MG63 (cell line): ENCODE results near the gene SEPTIN3. TPM values are rescaled to one million over a fixed set of nuclear protein-coding genes. Genes with fewer than 3 reads are reported as not detected.

Experiments used
- DNase-seq: peaks from one replicate; pipeline ENCODE4 v3.0.0-alpha.2; 2020
- H3K27me3 ChIP-seq: fragments of 250-450 bp; sonication (Bioruptor Pico); 2 replicates; pipeline ENCODE4 v1.5.1; 2020; ENCODE audit warnings: mild to moderate bottlenecking, moderate library complexity
- H3K36me3 ChIP-seq: fragments of 250-450 bp; sonication (Bioruptor Pico); 2 replicates; pipeline ENCODE4 v1.5.1; 2020; ENCODE audit warnings: mild to moderate bottlenecking, moderate library complexity
- H3K4me3 ChIP-seq: fragments of 250-450 bp; sonication (Bioruptor Pico); 2 replicates; pipeline ENCODE4 v1.5.1; 2020; ENCODE audit warnings: mild to moderate bottlenecking, moderate library complexity
- H3K9me3 ChIP-seq: fragments of 250-450 bp; sonication (Bioruptor Pico); 2 replicates; pipeline ENCODE4 v1.5.1; 2020; ENCODE audit warnings: mild to moderate bottlenecking, moderate library complexity
- total RNA-seq: library from RNA; depleted of rRNA; stranded (reverse); fragments of >200 nt; shearing (Covaris generic); gene quantifications from 2 replicates; pipeline ENCODE4 v1.2.3, GENCODE V29; 2014; ENCODE audit warnings: low replicate concordance; rRNA removed

The SEPTIN3 gene
- 0.43 and 3.5 TPM in 2 replicates for total RNA-seq

GRCh38 chr22:41969110-41969646 is at the start of gene SEPTIN3:
SEPTIN3 (plus strand) TSS chr22:41969443; CDS start chr22:41971493, 2,050 bp downstream.
- no peak for DNase-seq
- Histone ChIP-seq H3K27me3 (peaks cover 8% of the 10 kb centered on the region), H3K9me3 (no peaks in the 10 kb centered on the region), H3K4me3 (no peak within 1 kb of the TSS), H3K36me3 (no peaks in the 10 kb centered on the region)

GRCh38 chr22:41920271-41920976 is 48.8 kb upstream of the SEPTIN3 start:
- H3K36me3 ChIP-seq: no peaks in the 10 kb centered on the region
- no peak for DNase-seq
- H3K9me3 ChIP-seq: no peaks in the 10 kb centered on the region
- H3K4me3 ChIP-seq: no peak overlapping the region
- H3K27me3 ChIP-seq: peaks cover 8% of the 10 kb centered on the region

GRCh38 chr22:41922328-41922727 is 46.9 kb upstream of the SEPTIN3 start:
- H3K27me3 ChIP-seq: no peaks in the 10 kb centered on the region
- no peak overlapping the region for H3K4me3 ChIP-seq
- no peak for DNase-seq
- no peaks in the 10 kb centered on the region for H3K9me3 ChIP-seq
- no peaks in the 10 kb centered on the region for H3K36me3 ChIP-seq

- Histone ChIP-seq H3K4me3 (no peak overlapping the region), H3K36me3 (no peaks in the 10 kb centered on the region), H3K27me3 (no peaks in the 10 kb centered on the region), H3K9me3 (no peaks in the 10 kb centered on the region)
- no peak for DNase-seq
Measured at GRCh38 chr22:41922940-41923594, 46.2 kb upstream of the SEPTIN3 start.

GRCh38 chr22:41923595-41924276 is 45.5 kb upstream of the SEPTIN3 start:
- Histone ChIP-seq H3K9me3 (no peaks in the 10 kb centered on the region), H3K36me3 (no peaks in the 10 kb centered on the region)

GRCh38 chr22:41925783-41926460 is 43.3 kb upstream of the SEPTIN3 start:
- Histone ChIP-seq H3K36me3 (no peaks in the 10 kb centered on the region), H3K9me3 (no peaks in the 10 kb centered on the region), H3K27me3 (no peaks in the 10 kb centered on the region), H3K4me3 (no peak overlapping the region)
- DNase-seq: peak; percentile 43

More at GRCh38 chr22:41923595-41924276, 45.5 kb upstream of the SEPTIN3 start:
- no peaks in the 10 kb centered on the region for H3K27me3 ChIP-seq
- H3K4me3 ChIP-seq: no peak overlapping the region
- DNase-seq: no peak

GRCh38 chr22:41927813-41928212 is 41.4 kb upstream of the SEPTIN3 start:
- no peak for DNase-seq
- Histone ChIP-seq H3K27me3 (no peaks in the 10 kb centered on the region), H3K36me3 (no peaks in the 10 kb centered on the region), H3K9me3 (no peaks in the 10 kb centered on the region), H3K4me3 (no peak overlapping the region)

GRCh38 chr22:41928593-41929417 is 40.4 kb upstream of the SEPTIN3 start:
- Histone ChIP-seq H3K27me3 (no peaks in the 10 kb centered on the region), H3K9me3 (no peaks in the 10 kb centered on the region), H3K36me3 (no peaks in the 10 kb centered on the region), H3K4me3 (no peak overlapping the region)
- DNase-seq: no peak

- Histone ChIP-seq H3K9me3 (no peaks in the 10 kb centered on the region), H3K36me3 (no peaks in the 10 kb centered on the region), H3K27me3 (no peaks in the 10 kb centered on the region), H3K4me3 (no peak overlapping the region)
- no peak for DNase-seq
Measured at GRCh38 chr22:41929418-41929810, 39.8 kb upstream of the SEPTIN3 start.

GRCh38 chr22:41931701-41932269 is 37.5 kb upstream of the SEPTIN3 start:
- no peaks in the 10 kb centered on the region for H3K9me3 ChIP-seq
- peaks cover 6% of the 10 kb centered on the region; the same call in 1 of the 2 replicates for H3K36me3 ChIP-seq
- no peak for DNase-seq
- H3K27me3 ChIP-seq: no peaks in the 10 kb centered on the region
- H3K4me3 ChIP-seq: no peak overlapping the region

GRCh38 chr22:41932353-41932752 is 36.9 kb upstream of the SEPTIN3 start:
- Histone ChIP-seq H3K27me3 (no peaks in the 10 kb centered on the region), H3K36me3 (peaks cover 10% of the 10 kb centered on the region), H3K9me3 (no peaks in the 10 kb centered on the region), H3K4me3 (no peak overlapping the region)
- no peak for DNase-seq

GRCh38 chr22:41933411-41934177 is 35.6 kb upstream of the SEPTIN3 start:
- no peak for DNase-seq
- peaks cover 15% of the 10 kb centered on the region for H3K36me3 ChIP-seq
- H3K9me3 ChIP-seq: no peaks in the 10 kb centered on the region
- H3K4me3 ChIP-seq: no peak overlapping the region
- H3K27me3 ChIP-seq: no peaks in the 10 kb centered on the region

GRCh38 chr22:41934284-41935014 is 34.8 kb upstream of the SEPTIN3 start:
- Histone ChIP-seq H3K9me3 (no peaks in the 10 kb centered on the region), H3K36me3 (peaks cover 23% of the 10 kb centered on the region), H3K27me3 (no peaks in the 10 kb centered on the region), H3K4me3 (no peak overlapping the region)
- DNase-seq: no peak

- Histone ChIP-seq H3K36me3 (peaks cover 25% of the 10 kb centered on the region), H3K27me3 (no peaks in the 10 kb centered on the region), H3K9me3 (no peaks in the 10 kb centered on the region), H3K4me3 (no peak overlapping the region)
- DNase-seq: no peak
Measured at GRCh38 chr22:41935015-41935351, 34.3 kb upstream of the SEPTIN3 start.

GRCh38 chr22:41935509-41935908 is 33.7 kb upstream of the SEPTIN3 start:
- H3K36me3 ChIP-seq: peaks cover 30% of the 10 kb centered on the region

More at GRCh38 chr22:41935509-41935908, 33.7 kb upstream of the SEPTIN3 start:
- H3K27me3 ChIP-seq: no peaks in the 10 kb centered on the region
- no peaks in the 10 kb centered on the region for H3K9me3 ChIP-seq
- no peak overlapping the region for H3K4me3 ChIP-seq
- DNase-seq: no peak
